Left lung (tissue), 10 donors: ENCODE results near the gene SHISA6. TPM values are rescaled to one million over a fixed set of nuclear protein-coding genes. Genes with fewer than 3 reads are reported as not detected.

ENCODE experiments used
- ATAC-seq: fragments of 200-7000 bp; cut with Tn5 transposase; one replicate; pipeline ENCODE4 v1.9.1; 2020; ENCODE audit warnings: moderate library complexity
- DNase-seq, 4 donors: peaks; one replicate each; pipeline ENCODE4 v3.0.0-alpha.2; 2013 to 2020
- H3K27ac ChIP-seq, 2 donors: fragments of 200-600 bp; sonication (generic) in 1 of 2; one replicate each; pipeline versions ENCODE4 v1.5.0 to v1.8.0; 2020 to 2021
- H3K27me3 ChIP-seq, 2 donors: fragments of 200-600 bp; sonication (generic) in 1 of 2; one replicate each; pipeline versions ENCODE4 v1.5.0 to v1.8.0; 2020 to 2021
- H3K36me3 ChIP-seq, 2 donors: fragments of 200-600 bp; sonication (generic) in 1 of 2; one replicate each; pipeline versions ENCODE4 v1.5.0 to v1.8.0; 2020 to 2021
- H3K4me1 ChIP-seq, 2 donors: fragments of 200-600 bp; one replicate each; pipeline ENCODE4 v1.8.0; 2021
- H3K4me3 ChIP-seq, 2 donors: fragments of 200-600 bp; sonication (generic) in 1 of 2; one replicate each; pipeline versions ENCODE4 v1.5.0 to v1.8.0; 2020 to 2021; ENCODE audit warnings: mild to moderate bottlenecking in 1 of 2
- H3K9me3 ChIP-seq, 2 donors: fragments of 200-600 bp; sonication (generic) in 1 of 2; one replicate each; pipeline versions ENCODE4 v1.5.0 to v1.8.0; 2020 to 2021
- CTCF ChIP-seq, 2 donors: fragments of 200-600 bp; sonication (generic) in 1 of 2; IDR thresholded peaks; one replicate each; pipeline versions ENCODE4 v1.5.0 to v1.8.0; 2021; ENCODE audit warnings: antibody characterized with exemption in 2 of 2
- intact Hi-C, 2 donors: fragments of 100-400 bp; cut with DNase I; formaldehyde crosslinking; loops; one replicate each; pipeline versions ENCODE4 v1.11.2 to v1.14.2; 2022
- polyA plus RNA-seq, 6 donors: library from polyadenylated mRNA; unstranded; fragments of 120-200 nt; gene quantifications; one replicate each; pipeline ENCODE4 v1.2.1, GENCODE V29; 2013; ENCODE audit not compliant: insufficient read length in 6 of 6
- total RNA-seq, 2 donors: library from RNA; stranded (reverse); fragmentation: NEBNext Ultra II Directional; extraction: Animal tissue kit (Norgen Biotek cat#: 25700); gene quantifications; one replicate each; pipeline ENCODE4 v1.2.1, GENCODE V29; 2021
- donor health status: DM: no; HTN: yes; CAD: no.
- donor health status: DM: no; HTN: no; CAD: no.

The SHISA6 gene
- total and polyA plus RNA-seq, 8 donors: 0.06 to 0.38 (median 0.19) TPM; not detected in 1

DNA sequence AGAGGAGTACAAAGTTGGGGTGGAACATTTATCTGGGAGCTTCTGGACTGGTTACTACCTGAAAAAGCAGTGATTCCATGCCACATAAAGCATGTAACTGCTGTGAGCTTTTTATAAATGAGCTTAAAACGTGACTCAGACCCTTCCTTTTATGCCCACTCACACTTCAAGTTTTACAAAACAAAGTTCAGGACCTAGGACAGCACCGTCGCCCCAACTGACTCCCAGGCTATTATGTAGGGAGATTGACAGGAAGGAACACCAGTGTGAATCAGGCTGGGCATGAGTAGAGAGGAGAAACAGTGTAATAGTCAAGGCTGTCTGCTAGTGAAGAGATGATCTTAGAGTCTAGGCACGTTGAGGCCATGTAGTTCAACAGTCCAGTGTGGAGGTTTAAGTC is 265.6 kb downstream of the SHISA6 start:
- no peaks in the 10 kb centered on the region for H3K4me1 ChIP-seq
- no peak overlapping the region for H3K4me3 ChIP-seq
- H3K36me3 ChIP-seq: no peaks in the 10 kb centered on the region
- TF ChIP-seq CTCF (IDR thresholded peaks at IDR 0.05): no peak
- no peak overlapping the region for H3K27ac ChIP-seq
- H3K27me3 ChIP-seq: no peaks in the 10 kb centered on the region
- peak in 2 of 4 donors; percentile 36 to 45 for DNase-seq
- H3K9me3 ChIP-seq: peaks cover 0 to 9% of the 10 kb centered on the region in 2 donors
- peak; percentile 63 for ATAC-seq
- intact Hi-C loops: no loop called here

DNA sequence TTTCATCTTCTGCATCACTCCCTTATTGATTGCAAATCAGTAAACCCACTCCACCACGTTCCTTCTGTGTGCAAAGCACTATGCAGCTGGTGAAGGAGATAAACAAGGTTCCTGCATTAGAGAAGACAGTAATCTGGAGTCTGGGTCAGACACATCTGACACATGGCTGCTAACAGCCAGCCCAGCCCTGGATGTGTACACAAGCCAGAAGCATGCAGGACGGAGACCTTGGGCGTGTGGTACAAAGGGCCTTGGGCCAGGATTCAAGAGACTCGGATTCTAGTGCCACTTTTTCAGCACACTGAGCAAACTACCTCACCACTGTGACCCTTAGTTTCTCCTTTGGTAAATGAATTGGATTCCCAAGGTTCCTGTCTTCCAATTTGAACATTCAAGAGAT is 270.7 kb downstream of the SHISA6 start:
- Histone ChIP-seq H3K36me3 (no peaks in the 10 kb centered on the region), H3K4me1 (no peaks in the 10 kb centered on the region), H3K27ac (no peak overlapping the region), H3K27me3 (no peaks in the 10 kb centered on the region), H3K4me3 (no peak overlapping the region), H3K9me3 (peaks cover 0 to 4% of the 10 kb centered on the region in 2 donors)
- ATAC-seq: peak; percentile 93
- TF ChIP-seq CTCF (IDR thresholded peaks at IDR 0.05): no peak
- DNase-seq: no peak
- intact Hi-C loops: no loop called here

DNA sequence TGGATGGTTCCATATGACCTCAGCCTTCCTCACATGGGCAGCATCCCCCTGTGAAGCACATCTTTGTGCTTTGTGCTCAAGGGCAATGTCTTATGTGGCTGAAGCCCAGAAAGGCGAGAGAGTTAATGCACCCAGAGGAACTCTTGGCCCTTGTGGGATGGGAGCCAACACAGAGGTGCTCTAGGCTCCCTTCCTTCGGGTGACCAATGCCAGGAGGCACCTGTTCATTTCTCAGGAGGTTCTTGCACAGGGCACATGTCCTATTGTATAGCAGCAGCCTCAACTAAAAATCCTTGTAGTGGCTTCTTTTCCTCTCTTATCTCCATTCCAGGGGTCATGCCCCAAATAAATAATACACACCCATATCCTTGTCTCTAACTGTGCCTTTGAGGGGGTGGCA is 273.6 kb downstream of the SHISA6 start:
- Histone ChIP-seq H3K4me3 (no peak overlapping the region), H3K4me1 (no peaks in the 10 kb centered on the region), H3K27me3 (no peaks in the 10 kb centered on the region), H3K9me3 (no peaks in the 10 kb centered on the region), H3K27ac (no peak overlapping the region), H3K36me3 (no peaks in the 10 kb centered on the region)
- intact Hi-C loops: no loop called here
- no peak for TF ChIP-seq CTCF (IDR thresholded peaks at IDR 0.05)
- ATAC-seq: no peak
- DNase-seq: no peak

DNA sequence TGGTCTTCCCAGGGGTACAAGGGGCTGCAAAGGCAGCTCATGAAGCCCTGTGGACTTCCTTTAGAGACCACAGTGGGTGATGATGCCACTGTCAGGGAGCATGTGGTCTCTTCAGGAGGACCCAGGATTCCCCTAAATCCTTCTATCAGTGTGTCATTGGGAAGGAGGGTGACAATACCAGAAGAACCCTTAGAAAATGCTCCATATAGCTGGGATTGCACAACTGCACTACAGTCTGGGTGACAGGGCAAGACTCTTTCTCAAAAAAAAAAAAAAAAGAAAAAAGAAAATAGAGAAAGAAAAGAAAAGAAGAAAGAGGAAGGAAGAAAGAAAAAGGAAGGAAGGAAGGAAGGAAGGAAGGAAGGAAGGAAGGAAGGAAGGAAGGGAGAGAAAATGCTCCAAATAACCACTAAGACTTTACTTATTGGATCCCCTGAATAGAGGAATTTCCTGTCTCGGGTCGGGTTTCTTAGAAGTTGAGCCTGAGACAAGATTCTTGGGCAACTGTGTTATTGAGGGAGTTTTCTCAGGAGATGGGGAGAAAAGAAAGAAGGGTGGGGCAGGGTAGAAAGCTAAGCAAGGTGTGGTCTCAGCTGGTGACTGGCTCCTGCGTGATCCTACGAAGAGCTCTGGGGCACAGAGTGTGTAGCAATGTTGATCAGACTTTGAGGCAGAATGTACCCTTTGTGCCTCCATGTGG is 274.1 kb downstream of the SHISA6 start:
- Histone ChIP-seq H3K27ac (no peak overlapping the region), H3K9me3 (no peaks in the 10 kb centered on the region), H3K4me1 (no peaks in the 10 kb centered on the region), H3K36me3 (no peaks in the 10 kb centered on the region), H3K27me3 (no peaks in the 10 kb centered on the region), H3K4me3 (no peak overlapping the region)
- intact Hi-C loops: no loop called here
- no peak for DNase-seq
- TF ChIP-seq CTCF (IDR thresholded peaks at IDR 0.05): no peak
- ATAC-seq: no peak

DNA sequence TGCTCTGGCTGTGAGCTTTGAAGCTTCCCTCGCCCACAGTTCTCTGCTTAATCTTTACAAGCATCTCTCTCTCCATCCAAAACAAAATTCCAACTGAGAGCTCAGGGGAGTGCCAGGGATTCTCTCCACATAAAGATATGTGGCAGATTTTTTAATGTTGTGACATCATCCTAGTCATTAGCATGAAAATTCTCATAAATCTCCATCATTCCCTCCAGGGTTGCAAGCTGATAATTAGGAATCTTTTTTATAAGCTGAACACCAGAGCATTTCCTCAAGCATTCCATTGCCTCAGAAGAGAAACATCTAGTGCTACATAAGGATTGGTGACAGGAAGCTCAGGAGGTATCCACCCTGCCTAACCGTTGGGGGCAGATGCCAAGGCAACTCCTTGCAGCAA is 274.9 kb downstream of the SHISA6 start:
- Histone ChIP-seq H3K4me1 (no peaks in the 10 kb centered on the region), H3K9me3 (peaks cover 0 to 2% of the 10 kb centered on the region in 2 donors), H3K4me3 (no peak overlapping the region), H3K27ac (no peak overlapping the region), H3K27me3 (no peaks in the 10 kb centered on the region), H3K36me3 (no peaks in the 10 kb centered on the region)
- DNase-seq (no peak), ATAC-seq (no peak)
- intact Hi-C loops: no loop called here
- TF ChIP-seq CTCF (IDR thresholded peaks at IDR 0.05): no peak
